ENCODE measurements around the gene AGFG2.

The AGFG2 gene

GRCh38 chr7:100538654-100539435 is at the start of gene AGFG2:
Gene AGFG2 (plus strand): TSS chr7:100539203. CDS start chr7:100539347, 144 bp downstream.
- peak within 1 kb of the TSS; percentile 91 for H3K4me3 ChIP-seq (ENCODE audit: low read depth, low read length)

GRCh38 chr7:100489824-100490223 is 49.2 kb upstream of the AGFG2 start:
- no peak for TF ChIP-seq CTCF (IDR thresholded peaks at IDR 0.05; ENCODE audit: borderline replicate concordance, insufficient read depth, low read depth, low read length)

More at GRCh38 chr7:100538654-100539435, at the start of gene AGFG2:
- TF ChIP-seq CTCF (IDR thresholded peaks at IDR 0.05; ENCODE audit: borderline replicate concordance, insufficient read depth, low read depth, low read length) = no peak

GRCh38 chr7:100490483-100491191 is 48.4 kb upstream of the AGFG2 start:
- TF ChIP-seq CTCF (IDR thresholded peaks at IDR 0.05; ENCODE audit: borderline replicate concordance, insufficient read depth, low read depth, low read length) = no peak
- no peak overlapping the region for H3K4me3 ChIP-seq (ENCODE audit: low read depth, low read length)

More at GRCh38 chr7:100489824-100490223, 49.2 kb upstream of the AGFG2 start:
- no peak overlapping the region for H3K4me3 ChIP-seq (ENCODE audit: low read depth, low read length)

GRCh38 chr7:100491192-100491578 is 47.8 kb upstream of the AGFG2 start:
- H3K4me3 ChIP-seq (ENCODE audit: low read depth, low read length) = no peak overlapping the region
- TF ChIP-seq CTCF (IDR thresholded peaks at IDR 0.05; ENCODE audit: borderline replicate concordance, insufficient read depth, low read depth, low read length) = no peak

- no peak for TF ChIP-seq CTCF (IDR thresholded peaks at IDR 0.05; ENCODE audit: borderline replicate concordance, insufficient read depth, low read depth, low read length)
- peak overlapping the region; percentile 48 for H3K4me3 ChIP-seq (ENCODE audit: low read depth, low read length)
Observed at GRCh38 chr7:100492738-100493475, 46.1 kb upstream of the AGFG2 start.

GRCh38 chr7:100493476-100494264 is 45.3 kb upstream of the AGFG2 start:
- H3K4me3 ChIP-seq (ENCODE audit: low read depth, low read length) = peak overlapping the region; percentile 48

More at GRCh38 chr7:100493476-100494264, 45.3 kb upstream of the AGFG2 start:
- TF ChIP-seq CTCF (IDR thresholded peaks at IDR 0.05; ENCODE audit: borderline replicate concordance, insufficient read depth, low read depth, low read length) = peak; percentile 26; the same call in 1 of the 2 replicates
